Left hindlimb (tissue), 1 donor: ENCODE measurements around the gene NCKIPSD.

ENCODE experiments used
- DNase-seq: peaks from one replicate; pipeline ENCODE4 v3.0.0-alpha.2; 2018

Gene NCKIPSD

DNA sequence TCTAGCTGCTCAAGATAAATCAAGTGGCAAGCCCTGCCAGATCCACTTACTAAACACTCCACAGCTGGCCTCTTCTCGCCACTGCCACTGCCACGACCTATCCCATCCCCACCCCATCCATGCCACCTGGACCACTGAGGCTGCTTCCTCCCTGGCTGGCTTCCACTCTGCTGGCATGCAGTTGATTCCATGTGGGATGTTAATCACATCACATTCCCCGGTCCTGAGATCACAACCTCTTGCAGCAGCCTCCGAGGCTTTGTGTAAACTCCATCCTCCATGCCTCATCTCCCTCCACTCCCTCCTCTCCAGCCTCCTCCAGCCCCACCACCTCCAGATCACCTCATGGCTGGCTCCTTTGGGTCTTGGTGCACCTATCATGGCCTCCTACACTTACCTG, 7.7 kb downstream of the NCKIPSD start:
- DNase-seq: no peak

- DNase-seq: no peak
Observed at GRCh38 chr3:48674505-48674904, 11.2 kb downstream of the NCKIPSD start.

- no peak for DNase-seq
Observed at GRCh38 chr3:48672522-48672921, 13.2 kb downstream of the NCKIPSD start.

DNA sequence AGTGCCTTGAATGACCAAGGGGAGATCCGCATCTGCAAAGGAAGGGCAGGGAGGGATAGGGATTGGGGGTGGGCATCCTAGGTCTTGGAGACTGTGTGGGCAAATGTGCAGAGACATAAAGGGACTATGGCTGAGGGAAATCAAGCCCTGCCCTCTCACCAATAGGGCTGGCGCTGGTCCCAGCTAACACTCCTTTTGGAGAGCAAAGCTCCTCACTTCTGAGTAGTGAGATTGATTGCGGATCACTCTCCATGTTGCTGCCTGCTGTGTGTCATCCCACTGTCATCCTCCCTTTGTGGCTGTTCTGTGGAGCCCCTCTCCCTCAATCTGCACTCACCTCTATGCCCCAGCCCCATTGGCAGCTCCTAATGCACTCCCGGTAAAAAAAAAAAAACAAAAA, 20.8 kb downstream of the NCKIPSD start:
- no peak for DNase-seq

DNA sequence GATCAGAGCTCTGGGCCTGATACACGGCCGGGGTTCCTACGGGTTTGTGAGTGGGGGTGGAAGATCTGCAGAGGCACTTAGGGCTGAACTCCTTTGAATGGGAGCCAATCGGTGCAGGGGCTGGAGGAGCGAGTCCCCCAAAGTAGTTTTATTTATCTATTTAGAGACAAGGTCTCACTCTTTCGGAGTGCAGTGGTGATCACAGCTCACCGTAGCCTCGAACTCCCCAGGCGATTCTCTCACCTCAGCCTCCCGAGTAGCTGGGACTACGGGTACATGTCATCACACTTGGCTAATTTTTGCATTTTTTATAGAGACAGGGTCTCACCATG, 21.4 kb downstream of the NCKIPSD start:
- DNase-seq: no peak

DNA sequence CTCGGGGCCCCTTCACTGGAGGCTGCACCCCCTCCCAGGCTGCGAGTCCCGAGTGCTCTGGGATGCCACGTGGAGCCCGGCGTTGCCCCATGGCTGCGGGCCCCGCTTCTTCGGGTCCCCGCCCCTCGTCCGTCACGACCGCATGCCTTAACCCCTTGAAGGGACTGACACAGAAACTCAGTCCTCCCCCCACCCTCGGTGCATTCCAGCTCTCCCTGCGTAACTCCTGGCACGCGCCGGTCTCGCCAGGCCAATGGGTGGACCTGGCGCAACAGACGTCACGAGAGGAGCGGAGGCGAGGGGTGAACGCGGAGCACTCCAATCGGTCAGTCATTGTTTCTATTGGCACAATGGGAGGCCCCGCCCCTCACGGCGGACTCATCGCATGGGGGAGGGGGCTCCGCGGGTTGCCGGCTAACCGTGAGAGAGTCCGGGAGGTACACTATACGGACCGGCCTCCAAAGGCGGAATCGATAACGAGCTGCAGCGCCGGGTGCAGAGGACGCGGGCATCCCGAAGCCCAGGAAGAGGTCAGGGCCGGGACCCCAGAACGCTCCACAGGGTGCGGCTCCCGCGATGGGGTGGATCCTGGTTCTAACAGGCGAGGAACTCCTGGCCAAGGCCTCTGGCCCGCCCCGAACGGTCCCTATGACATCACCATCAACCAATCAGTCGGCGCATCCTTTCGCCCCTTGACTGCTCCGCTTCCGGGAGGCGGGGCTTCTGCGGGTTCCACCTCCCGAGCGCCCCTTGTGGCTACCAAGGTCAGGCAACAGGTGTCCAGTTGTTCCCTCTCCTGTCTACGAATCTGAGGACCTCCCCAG, 22.0 kb downstream of the NCKIPSD start:
- peak; percentile 92 for DNase-seq

DNA sequence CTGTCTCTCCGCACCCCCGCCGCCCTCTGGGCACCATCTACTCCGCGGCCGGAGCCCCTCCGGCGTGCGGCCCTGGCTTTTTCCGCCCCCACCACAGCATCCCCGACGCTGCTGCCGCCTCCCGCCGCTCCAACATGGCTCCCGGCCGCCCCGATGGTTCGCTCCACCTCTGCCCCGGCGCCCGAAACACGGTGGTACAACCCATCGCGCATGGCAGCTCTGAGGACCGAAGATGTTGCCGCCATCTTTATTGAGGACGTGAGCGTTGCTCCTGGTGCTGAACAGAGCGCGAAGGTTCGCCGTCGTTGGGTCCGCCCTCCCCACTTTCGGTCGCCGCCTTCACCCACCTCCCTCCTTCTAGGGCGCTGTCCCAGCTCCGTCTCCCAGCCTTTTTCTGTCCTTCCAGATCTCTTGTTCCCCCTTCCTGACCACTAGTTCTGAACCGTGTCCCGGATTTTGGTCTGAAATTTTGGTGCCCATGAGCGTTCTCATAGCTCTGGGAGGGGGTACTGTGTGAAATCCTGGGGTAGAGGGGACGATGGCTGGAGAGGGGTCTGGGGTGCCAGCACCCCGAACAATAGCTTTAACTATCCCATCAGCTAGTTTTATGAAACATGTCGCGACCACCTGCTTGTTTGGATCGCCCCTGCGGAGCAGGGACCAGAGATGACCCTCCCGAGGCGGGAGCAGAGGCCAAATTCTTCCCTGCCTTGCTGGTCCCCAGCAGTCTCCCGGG, 22.8 kb downstream of the NCKIPSD start, which contains the start of gene CELSR3:
CELSR3 (minus strand) TSS at position 134 of the 736 bp plus-strand sequence. CDS start 252 bp downstream, outside the sequence.
- peak; percentile 80 for DNase-seq

DNA sequence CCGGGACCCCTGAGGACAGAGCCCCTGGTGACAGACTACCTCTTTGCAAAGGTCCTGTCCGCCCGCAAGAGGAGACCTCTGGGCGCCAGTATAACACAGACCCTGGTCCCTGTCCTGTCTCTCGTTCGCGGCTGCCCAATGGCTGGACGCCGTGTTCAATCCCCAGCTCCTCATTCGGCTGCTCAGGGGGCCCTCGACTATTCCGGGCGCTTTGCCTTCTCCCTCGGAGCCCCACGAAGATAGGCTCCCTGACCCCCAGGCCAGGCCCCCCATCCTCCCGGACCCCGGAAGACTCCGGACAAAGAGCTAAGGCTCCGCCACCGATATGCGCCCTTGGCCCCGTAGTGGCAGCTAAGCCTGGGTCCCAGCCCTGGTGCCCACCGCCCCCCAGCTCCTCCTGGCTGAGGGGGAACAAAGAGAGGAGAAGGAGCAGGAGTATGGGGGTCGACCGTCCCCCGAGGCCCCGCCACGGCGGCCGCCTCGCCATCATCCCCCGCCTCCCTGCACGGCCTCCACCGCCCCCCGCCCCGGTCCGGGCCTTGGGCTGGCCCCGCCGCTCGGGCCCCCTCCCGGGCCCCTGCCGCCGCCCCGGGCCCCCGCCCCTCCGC, 23.5 kb downstream of the NCKIPSD start:
- DNase-seq: no peak

DNA sequence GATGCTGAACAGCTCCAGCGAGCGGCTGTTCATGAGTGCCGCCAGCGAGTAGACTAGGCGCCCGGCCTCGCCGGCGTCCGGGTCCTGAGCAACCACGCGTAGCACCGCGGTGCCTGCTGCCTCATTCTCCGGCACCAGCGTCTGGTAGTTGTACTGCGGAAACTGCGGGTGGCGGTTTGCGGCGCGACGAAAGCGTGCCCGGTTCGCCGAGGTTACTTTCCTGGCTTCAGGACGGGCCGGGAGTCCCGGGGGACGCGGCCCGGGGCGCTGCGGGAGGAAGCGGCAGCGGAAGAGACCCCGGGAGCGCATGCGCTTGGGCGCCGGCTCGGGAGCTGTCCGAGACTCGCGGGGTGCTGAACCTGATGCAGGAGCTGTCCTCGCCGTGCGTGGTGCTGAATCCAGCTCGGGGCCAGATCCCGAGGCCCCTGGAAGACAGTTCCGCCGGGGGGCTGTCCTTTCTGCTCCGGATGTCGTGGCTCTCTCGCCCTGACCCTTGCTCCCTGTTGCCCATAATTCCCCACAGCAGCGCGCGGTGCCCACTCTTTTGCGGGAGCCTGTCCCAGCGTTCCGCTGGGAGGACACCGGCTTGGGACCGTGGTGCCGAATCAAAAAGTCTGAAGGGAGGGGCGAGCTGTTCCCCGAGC, 24.1 kb downstream of the NCKIPSD start:
- peak; percentile 74 for DNase-seq

GRCh38 chr3:48660800-48661400, 24.8 kb downstream of the NCKIPSD start:
- DNase-seq: no peak

DNA sequence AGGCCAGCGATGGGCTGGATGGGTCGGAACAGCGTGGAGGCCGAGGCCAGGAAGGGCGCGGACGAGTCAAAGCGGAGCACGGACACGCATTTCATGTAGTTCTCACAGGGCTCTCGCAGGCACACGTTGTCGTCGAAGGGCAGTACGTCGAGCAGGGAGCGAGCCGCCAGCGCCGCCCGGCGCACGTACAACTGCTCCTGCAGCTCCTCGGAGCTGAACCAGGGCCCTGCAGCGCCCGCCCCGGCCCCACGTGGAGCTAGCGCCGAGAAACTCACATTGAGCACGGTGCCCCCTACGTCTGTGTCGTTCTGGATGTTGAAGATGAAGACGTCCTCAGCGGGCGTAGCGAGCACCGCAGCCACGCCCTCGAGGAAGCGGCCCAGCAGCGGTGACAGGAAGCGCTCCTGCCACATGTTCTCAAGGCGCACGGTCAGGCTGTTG, 28.9 kb downstream of the NCKIPSD start:
- DNase-seq: no peak

DNA sequence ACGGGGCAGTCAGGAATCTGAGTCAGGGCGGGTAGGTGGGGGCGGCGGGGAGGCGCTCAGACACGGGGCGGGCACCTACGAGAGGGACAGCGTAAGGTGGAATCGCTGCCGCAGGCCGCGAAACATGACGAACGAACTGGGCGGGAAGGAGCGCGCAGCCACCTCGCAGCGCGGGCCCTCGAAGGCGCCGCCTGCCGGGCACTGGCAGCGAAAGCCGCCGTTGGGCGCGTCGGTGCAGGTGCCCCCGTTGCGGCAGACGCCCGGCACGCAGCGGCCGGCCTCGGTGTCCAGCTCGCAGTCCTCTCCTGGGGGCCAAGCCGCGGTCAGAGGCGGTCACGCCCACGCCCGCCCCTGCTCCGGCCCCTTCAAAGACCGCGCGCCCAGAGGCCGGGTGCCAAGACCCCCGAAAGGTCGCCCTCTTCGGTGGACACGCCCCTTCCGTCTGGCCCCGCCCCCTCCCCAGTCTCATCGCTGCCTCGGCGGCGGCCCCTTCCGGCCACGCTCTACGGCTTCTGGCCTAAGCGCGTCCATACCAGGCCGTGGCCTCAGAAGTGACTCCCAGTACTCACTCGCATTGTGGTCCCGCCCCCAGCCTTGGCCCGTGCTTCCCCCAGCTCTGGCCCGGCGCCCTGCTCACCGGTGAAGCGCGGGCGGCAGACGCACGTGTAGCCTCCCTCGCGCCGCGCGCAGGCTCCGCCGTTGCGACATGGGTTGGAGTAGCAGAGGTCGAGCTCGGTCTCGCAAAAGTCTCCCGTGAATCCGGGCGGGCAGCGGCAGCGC, 29.5 kb downstream of the NCKIPSD start:
- peak; percentile 76 for DNase-seq

DNA sequence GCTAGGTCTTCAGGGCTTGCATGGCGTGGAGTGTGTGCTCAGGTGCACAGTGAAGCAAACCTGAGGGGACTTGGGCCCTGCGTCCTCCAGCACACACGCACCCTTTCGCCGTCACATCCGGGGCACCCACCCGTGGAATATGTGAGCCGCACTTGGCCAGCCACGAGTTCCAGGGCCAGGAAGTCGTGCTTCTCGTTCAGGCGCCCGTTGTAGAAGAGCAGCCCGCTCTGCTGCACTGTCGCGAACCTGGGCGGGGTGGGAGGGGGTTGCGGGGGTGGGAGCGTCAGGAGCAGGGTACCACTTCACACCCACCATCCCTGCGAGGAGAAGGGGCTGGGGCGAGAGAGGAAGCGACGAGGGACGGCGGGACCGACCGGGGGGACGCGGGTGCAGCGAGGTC, 30.1 kb downstream of the NCKIPSD start:
- DNase-seq: no peak

GRCh38 chr3:48655063-48655462, 30.7 kb downstream of the NCKIPSD start:
- DNase-seq: no peak

DNA sequence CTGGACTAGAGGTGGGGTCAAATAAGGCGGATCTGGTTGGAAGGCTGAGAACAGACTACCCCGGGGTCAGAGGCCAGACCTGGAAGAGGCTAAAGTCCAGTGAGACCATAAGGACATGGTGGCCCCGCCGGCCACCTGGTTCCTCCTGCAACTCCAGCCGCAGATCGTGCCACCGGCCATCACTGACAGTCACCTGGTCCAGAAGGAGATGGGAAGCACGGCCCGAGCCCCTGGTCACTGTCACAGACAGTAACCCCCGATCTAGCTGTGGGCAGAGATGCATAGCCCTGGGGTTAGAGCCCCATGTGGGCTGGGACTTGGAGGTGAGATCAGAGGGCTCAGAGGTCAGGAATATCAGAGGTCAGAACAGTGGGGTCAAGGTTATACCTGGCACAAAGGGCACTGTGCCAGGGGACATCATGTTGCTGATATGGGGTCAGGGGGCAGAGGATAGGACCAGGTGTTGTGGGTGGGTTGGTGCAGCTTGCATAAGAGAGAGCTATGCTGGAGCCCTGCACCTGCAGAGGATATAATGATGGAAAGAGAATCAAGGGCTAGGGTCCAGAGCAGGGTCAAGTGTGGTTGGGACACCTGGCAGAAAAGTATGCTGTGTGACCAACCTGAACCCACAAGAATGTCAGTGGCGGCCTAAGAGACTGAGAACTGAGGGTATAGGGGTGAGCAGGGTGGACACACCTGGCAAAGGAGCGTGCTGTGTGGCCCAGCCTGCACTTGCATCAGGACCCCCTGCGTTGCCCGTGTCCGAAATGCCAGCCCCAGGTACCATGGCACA, 32.6 kb downstream of the NCKIPSD start:
- no peak for DNase-seq

DNA sequence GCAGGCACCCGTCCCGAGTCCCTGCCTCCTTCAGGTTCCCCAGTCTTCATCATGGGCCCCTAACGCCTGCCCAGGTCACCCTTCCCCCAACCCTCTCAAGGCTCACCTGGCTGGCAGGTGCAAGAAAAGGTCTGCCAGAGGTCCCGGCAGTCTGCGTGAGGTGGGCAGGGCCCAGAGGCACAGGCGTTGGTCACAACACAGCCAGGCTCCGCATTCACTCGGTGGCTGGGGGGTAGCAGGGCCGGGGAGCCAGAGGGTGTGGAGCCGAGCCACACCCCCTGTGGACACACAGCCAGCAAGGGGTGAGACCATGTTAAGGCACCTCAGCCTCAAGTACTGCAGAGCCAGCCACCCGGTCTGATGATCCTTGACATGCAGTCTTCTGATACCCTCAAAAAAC, 33.9 kb downstream of the NCKIPSD start:
- DNase-seq: no peak

- DNase-seq: no peak
Observed at GRCh38 chr3:48650723-48651122, 35.0 kb downstream of the NCKIPSD start.

DNA sequence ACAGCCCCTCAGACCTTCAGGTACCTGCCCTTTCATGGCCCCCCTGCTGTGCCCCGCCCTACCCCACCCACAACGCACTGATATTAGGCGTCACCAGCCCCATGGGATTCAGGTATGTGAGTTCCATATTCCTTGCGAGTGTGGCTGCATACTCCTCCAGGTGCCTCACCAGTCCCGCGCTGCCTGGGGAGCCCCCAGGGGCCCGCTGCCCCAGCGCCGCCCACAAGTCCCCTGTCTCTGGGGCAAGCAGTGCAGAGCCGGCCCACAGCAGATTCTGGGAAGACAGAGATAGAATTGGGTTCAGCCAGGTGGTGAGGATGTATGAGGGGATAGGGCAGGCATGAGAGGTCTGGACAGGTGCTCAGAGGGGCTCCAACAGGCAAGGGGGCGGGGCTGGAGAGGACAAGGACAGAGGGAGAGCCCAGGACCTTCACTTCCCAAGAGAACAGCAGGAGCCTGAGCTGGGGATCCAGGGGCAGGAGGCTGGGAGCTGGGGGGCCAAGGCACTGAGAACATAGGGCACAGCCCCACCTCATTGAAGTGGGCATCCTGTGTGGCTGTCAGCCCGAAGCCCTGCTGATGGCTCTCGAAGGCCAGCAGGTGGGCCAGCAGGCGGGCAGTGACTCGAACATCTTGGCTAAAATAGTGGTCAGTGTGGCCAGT, 37.4 kb downstream of the NCKIPSD start:
- no peak for DNase-seq

GRCh38 chr3:48647714-48648113, 38.0 kb downstream of the NCKIPSD start:
- no peak for DNase-seq

- no peak for DNase-seq
Observed at GRCh38 chr3:48644898-48645760, 40.6 kb downstream of the NCKIPSD start.
